A673 (cell line): Measurements from ENCODE around the gene SLC22A7.

Experiments
- CTCF ChIP-seq: fragments of 300-800, 200-600 bp; sonication (generic); conservative IDR thresholded peaks from 2 replicates; pipeline ENCODE4 v1.5.1; 2017; ENCODE audit warnings: low read depth, mild to moderate bottlenecking, antibody characterized with exemption, low read length, moderate library complexity, mixed read lengths
- EZH2 ChIP-seq: fragments of 200-600 bp; sonication (generic); IDR thresholded peaks from 2 replicates; pipeline ENCODE4 v1.6.1; 2017; ENCODE audit warnings: borderline replicate concordance, low read depth, mild to moderate bottlenecking, mixed read lengths, antibody characterized with exemption, low read length; ENCODE audit not compliant: poor library complexity, severe bottlenecking

GRCh38 chr6:43280234-43280633 lies 17.8 kb upstream of the SLC22A7 start:
- no peak for TF ChIP-seq CTCF
- TF ChIP-seq EZH2 = no peak
